Muscle layer of colon (tissue), 2 donors: ENCODE data around the gene PRR7.

ENCODE experiments used
- H3K27ac ChIP-seq: one replicate; pipeline ENCODE4 v1.7.0; 2013; ENCODE audit warnings: low read depth, mild to moderate bottlenecking, low read length, moderate library complexity
- H3K27me3 ChIP-seq, 2 donors: one replicate each; pipeline ENCODE4 v1.7.0; 2013; ENCODE audit warnings: low read length in 2 of 2, mild to moderate bottlenecking in 2 of 2; ENCODE audit not compliant: insufficient read depth in 2 of 2, control insufficient read depth in 1 of 2
- H3K36me3 ChIP-seq: one replicate; pipeline ENCODE4 v1.7.0; 2013; ENCODE audit warnings: mild to moderate bottlenecking, low read length; ENCODE audit not compliant: insufficient read depth
- H3K4me1 ChIP-seq: one replicate; pipeline ENCODE4 v1.7.0; 2013; ENCODE audit warnings: mild to moderate bottlenecking, low read length; ENCODE audit not compliant: insufficient read depth
- H3K4me3 ChIP-seq, 2 donors: one replicate each; pipeline ENCODE4 v1.7.0; 2013; ENCODE audit warnings: low read length in 2 of 2, low read depth in 1 of 2, mild to moderate bottlenecking in 1 of 2, moderate library complexity in 1 of 2
- H3K9ac ChIP-seq: one replicate; pipeline ENCODE4 v1.7.0; 2013; ENCODE audit warnings: low read length
- H3K9me3 ChIP-seq: one replicate; pipeline ENCODE4 v1.7.0; 2013; ENCODE audit warnings: mild to moderate bottlenecking, low read length
- donor health status: abdominal sarcoma.
- donor health status: Adenocarcinoma of cecum.

The PRR7 gene

GRCh38 chr5:177432143-177432838, 14.3 kb upstream of the PRR7 start:
- no peak overlapping the region for H3K4me3 ChIP-seq
- no peaks in the 10 kb centered on the region for H3K9me3 ChIP-seq
- H3K27me3 ChIP-seq, result no peaks in the 10 kb centered on the region
- no peak overlapping the region for H3K9ac ChIP-seq
- H3K4me1 ChIP-seq, result peaks cover 27% of the 10 kb centered on the region
- H3K36me3 ChIP-seq, result peaks cover 56% of the 10 kb centered on the region
- no peak overlapping the region for H3K27ac ChIP-seq

GRCh38 chr5:177432839-177433657, 13.6 kb upstream of the PRR7 start:
- Histone ChIP-seq H3K27ac (no peak overlapping the region), H3K27me3 (no peaks in the 10 kb centered on the region), H3K9ac (no peak overlapping the region), H3K36me3 (peaks cover 63% of the 10 kb centered on the region), H3K4me3 (no peak overlapping the region), H3K4me1 (peaks cover 20% of the 10 kb centered on the region), H3K9me3 (no peaks in the 10 kb centered on the region)

DNA sequence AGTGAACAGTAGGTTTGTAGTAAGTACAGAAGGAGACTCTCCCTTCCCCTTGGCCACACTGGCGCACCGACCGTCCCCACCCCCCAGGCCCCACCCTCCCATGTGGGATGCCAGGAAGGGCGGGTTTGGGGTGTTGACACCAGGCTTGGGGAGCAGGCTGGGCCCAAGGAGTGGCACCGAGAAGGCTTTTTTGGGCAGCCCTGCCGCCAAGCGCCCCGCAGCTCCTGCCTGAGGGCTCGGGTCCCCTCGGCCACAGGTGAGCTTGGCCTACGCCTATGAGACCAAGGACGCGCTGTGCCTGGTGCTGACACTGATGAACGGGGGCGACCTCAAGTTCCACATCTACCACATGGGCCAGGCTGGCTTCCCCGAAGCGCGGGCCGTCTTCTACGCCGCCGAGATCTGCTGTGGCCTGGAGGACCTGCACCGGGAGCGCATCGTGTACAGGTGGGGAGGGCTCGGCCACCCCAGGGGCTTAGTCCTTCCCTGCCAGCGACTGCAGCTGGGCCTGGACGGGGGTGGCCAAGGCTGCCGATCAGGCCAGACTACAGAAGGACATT, 12.9 kb upstream of the PRR7 start:
- Histone ChIP-seq H3K9ac (no peak overlapping the region), H3K9me3 (no peaks in the 10 kb centered on the region), H3K27me3 (no peaks in the 10 kb centered on the region), H3K36me3 (peaks cover 63% of the 10 kb centered on the region), H3K4me1 (peaks cover 14% of the 10 kb centered on the region), H3K4me3 (no peak overlapping the region), H3K27ac (no peak overlapping the region)

DNA sequence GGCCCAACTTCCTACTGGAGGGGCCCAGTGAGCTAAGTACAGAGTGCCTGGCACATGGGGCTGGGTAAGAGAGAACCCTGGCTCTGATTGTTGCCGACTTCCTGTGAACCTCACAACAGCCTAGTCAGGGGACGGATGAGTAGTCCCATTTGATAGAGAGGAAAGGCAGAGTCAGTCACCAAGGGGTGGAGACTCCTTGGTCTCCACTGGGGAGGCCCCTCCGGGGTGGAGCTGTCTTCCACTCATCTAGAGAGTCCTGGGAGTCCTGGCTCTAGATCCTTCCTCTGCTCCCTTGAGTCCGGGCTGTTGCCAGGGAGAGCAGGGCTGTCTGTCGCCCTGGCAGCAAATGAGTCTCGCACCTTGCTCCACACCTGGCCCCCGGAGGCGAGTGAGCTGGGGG, 12.2 kb upstream of the PRR7 start:
- Histone ChIP-seq H3K4me1 (peaks cover 14% of the 10 kb centered on the region), H3K36me3 (peaks cover 63% of the 10 kb centered on the region), H3K27me3 (no peaks in the 10 kb centered on the region), H3K27ac (no peak overlapping the region), H3K4me3 (no peak overlapping the region), H3K9ac (no peak overlapping the region), H3K9me3 (no peaks in the 10 kb centered on the region)

DNA sequence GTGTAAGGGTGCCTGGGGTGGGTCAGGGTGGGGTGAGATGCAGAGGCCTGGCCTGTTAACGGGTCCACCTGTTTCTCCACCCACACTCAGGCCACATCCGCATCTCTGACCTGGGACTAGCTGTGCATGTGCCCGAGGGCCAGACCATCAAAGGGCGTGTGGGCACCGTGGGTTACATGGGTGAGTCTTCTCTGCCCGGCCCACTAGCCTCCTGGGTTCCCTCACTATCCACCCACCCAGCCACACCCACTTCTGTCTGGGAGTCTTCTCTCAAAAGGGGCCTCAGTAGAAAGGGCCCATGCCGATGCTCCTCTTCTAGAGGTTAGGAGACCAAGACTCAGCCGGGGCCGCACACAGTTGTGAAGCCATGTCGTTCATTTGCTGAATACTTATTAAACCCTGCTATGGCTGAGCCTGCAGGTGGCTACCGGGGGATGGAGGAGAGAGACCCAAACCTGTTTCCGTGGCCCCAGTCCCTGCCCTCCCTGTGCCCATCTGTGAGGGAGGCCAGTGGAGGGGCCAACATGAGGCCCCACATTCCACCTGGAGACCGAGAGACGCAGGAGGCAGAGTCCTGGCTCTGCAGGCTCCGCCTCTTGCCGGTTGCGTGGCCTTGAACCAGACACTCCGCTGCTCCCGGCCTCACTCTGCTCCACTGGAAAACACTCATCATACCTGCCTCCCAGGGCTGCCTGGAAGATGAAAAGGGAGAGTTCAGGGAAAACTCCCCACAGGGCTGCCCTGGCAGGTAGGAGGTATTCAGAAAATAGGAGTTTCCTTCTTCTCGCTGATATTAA, 11.5 kb upstream of the PRR7 start:
- no peaks in the 10 kb centered on the region for H3K27me3 ChIP-seq
- H3K4me1 ChIP-seq, result peaks cover 14% of the 10 kb centered on the region
- no peak overlapping the region for H3K27ac ChIP-seq
- no peak overlapping the region for H3K4me3 ChIP-seq
- no peak overlapping the region for H3K9ac ChIP-seq
- H3K9me3 ChIP-seq, result no peaks in the 10 kb centered on the region
- peaks cover 62% of the 10 kb centered on the region for H3K36me3 ChIP-seq

- no peak overlapping the region for H3K27ac ChIP-seq
- no peaks in the 10 kb centered on the region for H3K9me3 ChIP-seq
- no peaks in the 10 kb centered on the region for H3K27me3 ChIP-seq
- H3K36me3 ChIP-seq, result peaks cover 53% of the 10 kb centered on the region
- no peak overlapping the region for H3K4me3 ChIP-seq
- peaks cover 14% of the 10 kb centered on the region for H3K4me1 ChIP-seq
- H3K9ac ChIP-seq, result no peak overlapping the region
These were observed 10.6 kb upstream of the PRR7 start for GRCh38 chr5:177435847-177436536.

- Histone ChIP-seq H3K36me3 (peaks cover 52% of the 10 kb centered on the region), H3K4me3 (no peak overlapping the region), H3K9ac (no peak overlapping the region), H3K4me1 (peaks cover 3% of the 10 kb centered on the region), H3K27me3 (no peaks in the 10 kb centered on the region), H3K9me3 (no peaks in the 10 kb centered on the region), H3K27ac (no peak overlapping the region)
These were observed 9.0 kb upstream of the PRR7 start for GRCh38 chr5:177437623-177438022.

DNA sequence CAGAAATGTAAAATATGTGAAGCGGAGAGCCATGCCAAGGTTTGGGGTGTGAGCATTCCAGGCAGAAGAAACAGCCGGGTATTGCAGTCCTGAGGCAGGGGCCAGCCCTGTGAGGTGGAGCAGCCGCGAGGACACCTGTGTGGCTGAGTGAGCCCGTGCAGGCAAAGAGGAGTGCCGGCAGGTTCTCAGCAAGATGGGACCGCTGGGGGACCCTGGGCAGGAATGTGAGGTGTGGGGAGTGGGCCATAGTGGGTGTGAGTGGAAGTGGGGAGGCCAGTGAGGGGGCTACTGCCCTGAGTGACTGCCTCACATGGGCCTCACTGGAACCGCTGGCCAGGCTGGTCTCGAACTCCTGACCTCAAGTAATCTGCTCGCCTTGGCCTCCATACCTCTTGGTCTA, 8.1 kb upstream of the PRR7 start:
- H3K27me3 ChIP-seq, result no peaks in the 10 kb centered on the region
- no peaks in the 10 kb centered on the region for H3K9me3 ChIP-seq
- no peak overlapping the region for H3K27ac ChIP-seq
- H3K9ac ChIP-seq, result no peak overlapping the region
- H3K4me3 ChIP-seq, result no peak overlapping the region
- H3K36me3 ChIP-seq, result peaks cover 43% of the 10 kb centered on the region
- H3K4me1 ChIP-seq, result no peaks in the 10 kb centered on the region

GRCh38 chr5:177439518-177440053, 7.0 kb upstream of the PRR7 start:
- H3K36me3 ChIP-seq, result peaks cover 32% of the 10 kb centered on the region

DNA sequence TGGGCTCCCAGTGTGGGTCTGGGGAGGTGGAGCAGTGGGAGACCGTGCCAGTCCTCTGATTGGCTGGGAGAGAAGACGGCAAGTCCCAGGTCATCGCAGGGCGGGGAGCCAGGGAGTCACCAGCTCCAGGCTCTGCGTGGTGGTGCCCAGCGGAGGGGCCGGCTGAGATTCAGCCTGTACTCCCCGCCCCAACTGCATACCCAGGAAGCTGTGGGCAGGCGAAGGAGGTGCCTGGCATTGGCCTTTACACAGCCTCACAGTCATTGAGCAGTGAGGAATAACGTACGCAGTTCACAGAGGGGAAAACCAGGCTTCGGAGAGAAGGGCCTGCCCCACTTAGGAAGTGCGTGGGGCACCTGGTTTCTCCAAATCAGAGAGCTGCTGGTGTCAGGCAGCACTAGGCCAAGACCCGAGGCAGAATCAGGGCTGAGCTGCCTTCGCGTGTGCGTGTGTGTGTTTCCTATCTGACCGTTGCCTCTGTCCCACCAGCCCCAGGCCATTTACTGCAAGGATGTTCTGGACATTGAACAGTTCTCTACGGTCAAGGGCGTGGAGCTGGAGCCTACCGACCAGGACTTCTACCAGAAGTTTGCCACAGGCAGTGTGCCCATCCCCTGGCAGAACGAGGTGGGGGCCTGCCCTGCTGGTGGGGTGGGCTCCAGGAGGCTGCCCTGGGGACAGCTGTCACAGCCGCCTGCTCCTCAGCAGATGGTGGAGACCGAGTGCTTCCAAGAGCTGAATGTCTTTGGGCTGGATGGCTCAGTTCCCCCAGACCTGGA, 6.2 kb upstream of the PRR7 start:
- peaks cover 25% of the 10 kb centered on the region for H3K36me3 ChIP-seq
- H3K27me3 ChIP-seq, result peaks cover 0 to 7% of the 10 kb centered on the region in 2 donors
- H3K9me3 ChIP-seq, result no peaks in the 10 kb centered on the region
- H3K27ac ChIP-seq, result no peak overlapping the region
- H3K9ac ChIP-seq, result no peak overlapping the region
- H3K4me3 ChIP-seq, result no peak overlapping the region
- H3K4me1 ChIP-seq, result no peaks in the 10 kb centered on the region

More at GRCh38 chr5:177439518-177440053, 7.0 kb upstream of the PRR7 start:
- H3K27ac ChIP-seq, result no peak overlapping the region
- H3K9ac ChIP-seq, result no peak overlapping the region
- H3K4me3 ChIP-seq, result no peak overlapping the region
- H3K9me3 ChIP-seq, result no peaks in the 10 kb centered on the region
- no peaks in the 10 kb centered on the region for H3K27me3 ChIP-seq
- no peaks in the 10 kb centered on the region for H3K4me1 ChIP-seq
